NCI-H2107 treated with DMSO at 0.1 percent for 48 hours (cell line): ENCODE results near the gene RANBP17.

Source experiments
- DNase-seq: peaks from one replicate; lab custom pipeline; 2025; ENCODE audit not compliant: unreplicated experiment; lab: John Stamatoyannopoulos, UW

The RANBP17 gene

DNA sequence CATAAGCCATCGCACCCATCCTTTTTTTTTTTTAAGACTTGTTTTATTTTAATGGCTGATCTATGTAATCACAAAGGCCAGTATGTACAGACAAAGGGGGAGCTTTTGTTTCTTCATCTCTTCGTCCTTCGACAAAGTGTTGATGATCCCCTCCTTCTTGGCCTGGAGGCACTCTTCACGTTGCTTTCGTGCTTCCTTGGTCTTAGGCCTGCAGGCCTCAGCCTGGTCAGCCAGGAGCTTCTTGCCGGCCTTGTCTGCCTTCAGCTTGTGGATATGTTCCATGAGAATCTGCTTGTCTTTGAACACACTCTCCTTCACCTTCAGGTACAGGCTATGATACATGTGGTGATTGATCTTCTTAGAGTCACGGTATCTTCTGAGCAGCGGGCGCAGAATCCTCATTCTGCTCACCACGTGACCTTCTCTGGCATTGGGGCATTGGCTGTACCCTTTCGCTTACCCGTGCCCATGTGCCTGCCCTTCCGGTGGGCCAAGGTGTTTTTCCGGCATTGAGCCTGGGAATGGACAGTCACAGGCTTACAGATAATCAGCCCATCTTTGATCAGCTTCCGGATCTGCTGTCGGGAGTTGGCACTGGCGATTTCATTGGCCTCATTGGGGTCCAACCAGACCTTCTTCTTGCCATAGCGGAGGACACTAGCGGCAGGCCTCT is 483.3 kb downstream of the RANBP17 start:
- no peak for DNase-seq
